ENCODE measurements around the gene TMEM132C. TPM values are rescaled to one million over a fixed set of nuclear protein-coding genes. Genes with fewer than 3 reads are reported as not detected.

Gene TMEM132C
- total RNA-seq, 1 donor from 2014 or later, result not detected

DNA sequence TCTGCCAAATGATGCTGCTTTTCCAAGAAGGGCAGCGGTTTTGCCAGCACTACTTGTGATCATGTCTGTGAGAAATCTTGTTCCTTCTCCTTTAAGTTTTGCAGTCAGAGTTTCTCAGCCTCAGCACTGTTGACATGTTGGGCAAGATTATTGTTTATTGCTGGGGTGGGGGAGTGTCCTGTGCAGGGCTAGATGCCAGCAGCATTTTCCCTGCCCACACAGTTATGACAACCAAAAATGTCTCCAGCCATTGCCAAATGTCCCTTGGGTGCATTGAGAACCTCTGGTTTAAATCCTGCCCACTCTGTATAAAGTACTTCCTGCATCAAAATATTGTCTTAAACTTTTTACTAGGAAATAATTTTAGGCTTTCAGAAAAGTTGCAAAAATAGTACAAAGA is 20.0 kb downstream of the TMEM132C start:
- H3K27me3 Mint-ChIP-seq, result no peaks in the 10 kb centered on the region
- no peaks in the 10 kb centered on the region for H3K36me3 Mint-ChIP-seq (ENCODE audit: low read depth)
- intact Hi-C loops (cut with micrococcal nuclease), result no loop called here
- H3K9me3 Mint-ChIP-seq, result no peaks in the 10 kb centered on the region
- H3K4me1 Mint-ChIP-seq, result no peaks in the 10 kb centered on the region
- CTCF ChIA-PET, result no interaction called here
- no peak overlapping the region for H3K4me3 Mint-ChIP-seq
- POLR2A ChIA-PET, result no interaction called here
- ATAC-seq (ENCODE audit: low read depth), result no peak
- DNase-seq, result no peak
- TF ChIP-seq, protein P1, sequence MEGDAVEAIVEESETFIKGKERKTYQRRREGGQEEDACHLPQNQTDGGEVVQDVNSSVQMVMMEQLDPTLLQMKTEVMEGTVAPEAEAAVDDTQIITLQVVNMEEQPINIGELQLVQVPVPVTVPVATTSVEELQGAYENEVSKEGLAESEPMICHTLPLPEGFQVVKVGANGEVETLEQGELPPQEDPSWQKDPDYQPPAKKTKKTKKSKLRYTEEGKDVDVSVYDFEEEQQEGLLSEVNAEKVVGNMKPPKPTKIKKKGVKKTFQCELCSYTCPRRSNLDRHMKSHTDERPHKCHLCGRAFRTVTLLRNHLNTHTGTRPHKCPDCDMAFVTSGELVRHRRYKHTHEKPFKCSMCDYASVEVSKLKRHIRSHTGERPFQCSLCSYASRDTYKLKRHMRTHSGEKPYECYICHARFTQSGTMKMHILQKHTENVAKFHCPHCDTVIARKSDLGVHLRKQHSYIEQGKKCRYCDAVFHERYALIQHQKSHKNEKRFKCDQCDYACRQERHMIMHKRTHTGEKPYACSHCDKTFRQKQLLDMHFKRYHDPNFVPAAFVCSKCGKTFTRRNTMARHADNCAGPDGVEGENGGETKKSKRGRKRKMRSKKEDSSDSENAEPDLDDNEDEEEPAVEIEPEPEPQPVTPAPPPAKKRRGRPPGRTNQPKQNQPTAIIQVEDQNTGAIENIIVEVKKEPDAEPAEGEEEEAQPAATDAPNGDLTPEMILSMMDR (IDR thresholded peaks at IDR 0.05), result no peak
- H3K27ac Mint-ChIP-seq, result no peak overlapping the region

GRCh38 chr12:128288357-128288756 is 21.4 kb downstream of the TMEM132C start:
- H3K27me3 Mint-ChIP-seq, result no peaks in the 10 kb centered on the region
- H3K4me3 Mint-ChIP-seq, result no peak overlapping the region
- ChIA-PET CTCF (no interaction called here), POLR2A (no interaction called here)
- no peaks in the 10 kb centered on the region for H3K9me3 Mint-ChIP-seq
- no peak for DNase-seq
- H3K27ac Mint-ChIP-seq, result no peak overlapping the region
- no peak for ATAC-seq (ENCODE audit: low read depth)
- intact Hi-C loops (cut with micrococcal nuclease), result no loop called here
- TF ChIP-seq, protein P1 (IDR thresholded peaks at IDR 0.05), result no peak
- H3K4me1 Mint-ChIP-seq, result no peaks in the 10 kb centered on the region
- no peaks in the 10 kb centered on the region for H3K36me3 Mint-ChIP-seq (ENCODE audit: low read depth)

GRCh38 chr12:128288896-128289295 is 21.9 kb downstream of the TMEM132C start:
- Mint-ChIP-seq H3K27me3 (no peaks in the 10 kb centered on the region), H3K9me3 (no peaks in the 10 kb centered on the region), H3K4me3 (no peak overlapping the region), H3K4me1 (no peaks in the 10 kb centered on the region), H3K27ac (no peak overlapping the region), H3K36me3 (ENCODE audit: low read depth) (no peaks in the 10 kb centered on the region)
- POLR2A ChIA-PET, result no interaction called here
- DNase-seq (no peak), ATAC-seq (ENCODE audit: low read depth) (no peak)
- intact Hi-C loops (cut with micrococcal nuclease), result no loop called here
- TF ChIP-seq, protein P1 (IDR thresholded peaks at IDR 0.05), result no peak
- CTCF ChIA-PET, result no interaction called here

GRCh38 chr12:128290938-128291337 is 24.0 kb downstream of the TMEM132C start:
- ATAC-seq (ENCODE audit: low read depth) (no peak), DNase-seq (no peak)
- H3K9me3 Mint-ChIP-seq, result no peaks in the 10 kb centered on the region
- no peak overlapping the region for H3K4me3 Mint-ChIP-seq
- no peaks in the 10 kb centered on the region for H3K4me1 Mint-ChIP-seq
- ChIA-PET CTCF (no interaction called here), POLR2A (no interaction called here)
- TF ChIP-seq, protein P1 (IDR thresholded peaks at IDR 0.05), result no peak
- H3K27ac Mint-ChIP-seq, result no peak overlapping the region
- intact Hi-C loops (cut with micrococcal nuclease), result no loop called here
- no peaks in the 10 kb centered on the region for H3K27me3 Mint-ChIP-seq
- H3K36me3 Mint-ChIP-seq (ENCODE audit: low read depth), result no peaks in the 10 kb centered on the region

- Mint-ChIP-seq H3K27ac (no peak overlapping the region), H3K36me3 (ENCODE audit: low read depth) (no peaks in the 10 kb centered on the region), H3K4me3 (no peak overlapping the region), H3K4me1 (no peaks in the 10 kb centered on the region), H3K27me3 (no peaks in the 10 kb centered on the region), H3K9me3 (peaks cover 4% of the 10 kb centered on the region)
- TF ChIP-seq, protein P1 (IDR thresholded peaks at IDR 0.05), result no peak
- intact Hi-C loops (cut with micrococcal nuclease), result no loop called here
- ChIA-PET POLR2A (no interaction called here), CTCF (interaction anchor here (0.6 kb wide), 1 partner anchor 1585 kb away, joined by 3 read pairs; no protein-coding TSS in a partner anchor)
- no peak for DNase-seq
- ATAC-seq (ENCODE audit: low read depth), result no peak
Measured at GRCh38 chr12:128298091-128298748, 31.2 kb downstream of the TMEM132C start.

All from activated B cell treated with CpG ODN at 0.5 μM for 24 hours (primary cell).